NK-92 (cell line): ENCODE measurements around the gene CCP110.
A peak's percentile ranks its signal among the peaks of the same experiment; 100 is the strongest.
"Not testable (repeated sequence)": the region's sequence is repeated elsewhere in the genome, so short reads cannot be mapped to it uniquely, and the experiment has no call there.

Source experiments
- DNase-seq: peaks from one replicate; lab custom pipeline; 2025; ENCODE audit not compliant: unreplicated experiment; lab: John Stamatoyannopoulos, UW

CCP110 gene

DNA sequence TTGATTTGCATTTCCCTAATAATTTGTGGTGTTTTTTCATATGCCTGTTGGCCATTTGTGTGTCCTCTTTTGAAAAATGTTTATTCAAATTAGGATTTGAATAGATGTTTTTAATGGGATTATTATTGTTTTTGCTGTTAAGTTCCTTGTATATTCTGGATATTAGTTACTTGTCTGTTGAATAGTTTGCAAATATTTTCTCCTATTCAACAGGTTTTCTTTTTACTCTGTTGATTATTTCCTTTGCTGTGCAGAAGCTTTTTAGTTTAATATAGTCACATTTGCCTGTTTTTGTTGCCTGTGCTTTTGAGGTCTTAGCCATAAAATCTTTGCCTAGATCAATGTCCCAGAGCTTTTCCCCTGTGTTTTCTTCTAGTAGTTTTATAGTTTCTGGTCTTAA, 11.4 kb upstream of the CCP110 start:
- DNase-seq: no peak

- no peak for DNase-seq
Measured at GRCh38 chr16:19513377-19514053, 10.2 kb upstream of the CCP110 start.

- DNase-seq: no peak
Measured at GRCh38 chr16:19515757-19516156, 8.0 kb upstream of the CCP110 start.

DNA sequence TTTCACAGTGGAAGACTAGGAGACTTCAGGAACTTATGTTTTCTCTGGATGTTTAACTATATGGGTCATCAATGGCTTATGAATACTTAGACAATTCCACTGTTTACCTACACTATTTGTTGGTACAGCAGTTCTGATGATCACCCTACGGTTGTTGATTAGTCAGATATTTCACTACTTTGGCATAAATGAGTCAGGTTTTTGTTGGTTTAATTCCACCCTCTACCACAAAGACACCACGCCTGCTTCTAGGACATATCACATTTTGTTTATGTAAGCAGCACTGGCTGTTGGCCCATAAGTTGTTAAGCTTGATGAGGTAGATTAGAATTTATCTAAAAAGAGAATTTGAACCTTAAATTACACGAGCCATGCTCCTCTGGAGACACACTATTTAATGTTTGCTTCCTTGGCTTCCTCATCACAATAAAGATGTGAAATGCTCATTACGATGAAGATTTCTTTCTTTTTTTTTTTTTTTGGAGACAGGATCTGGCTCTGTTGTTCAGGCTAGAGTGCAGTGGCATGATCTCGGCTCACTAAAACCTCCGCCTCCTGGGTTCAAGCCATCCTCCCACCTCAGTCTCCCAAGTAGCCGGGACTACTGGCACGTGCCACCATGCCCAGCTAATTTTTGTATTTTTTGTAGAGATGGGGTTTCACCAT, 6.2 kb upstream of the CCP110 start:
- no peak for DNase-seq

DNA sequence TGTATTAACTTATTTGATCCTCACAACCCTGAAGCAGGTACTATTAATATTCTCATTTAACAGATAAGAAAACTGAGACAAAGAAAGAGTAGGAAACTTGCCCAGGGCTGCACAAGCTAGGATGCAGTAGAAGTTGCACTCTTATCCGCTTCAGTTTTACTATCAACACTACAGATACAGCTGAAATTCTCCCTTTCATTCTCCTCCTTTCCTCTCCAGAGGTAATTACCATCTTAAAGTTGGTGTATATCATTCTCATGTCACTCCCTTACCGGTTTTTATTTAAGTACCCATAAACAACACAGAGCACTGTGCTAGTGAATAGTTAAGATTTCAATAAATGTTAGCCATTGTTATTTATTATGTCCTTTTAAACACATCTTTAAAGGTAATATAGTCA, 5.4 kb upstream of the CCP110 start:
- no peak for DNase-seq

GRCh38 chr16:19520861-19521331, 2.8 kb upstream of the CCP110 start:
- no peak for DNase-seq

GRCh38 chr16:19521471-19522396, 2.0 kb upstream of the CCP110 start, which contains the start of gene GDE1:
Gene GDE1 (minus strand): TSS chr16:19522098. CDS start chr16:19521964, 134 bp downstream.
- peak; percentile 67 for DNase-seq

- DNase-seq: no peak
Measured at GRCh38 chr16:19522397-19522732, 1.4 kb upstream of the CCP110 start.

DNA sequence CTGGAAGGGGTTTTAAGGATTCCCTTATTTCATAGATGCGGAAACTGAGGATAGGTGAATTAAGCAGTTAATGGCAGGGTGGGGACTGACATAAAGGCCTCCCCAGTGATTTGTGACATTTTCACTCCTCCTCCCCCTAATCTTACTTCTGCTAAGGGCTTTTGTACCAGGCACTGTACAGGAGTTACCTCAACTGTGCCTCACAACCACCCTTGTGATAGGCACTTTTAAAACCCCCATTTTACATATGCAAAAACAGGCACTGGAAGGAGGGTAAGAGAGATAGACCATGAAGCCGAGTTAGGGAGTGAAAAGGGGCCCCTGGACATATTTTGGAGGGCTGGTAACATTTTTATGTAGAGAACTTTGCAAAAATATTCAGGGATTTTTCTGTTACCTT, 982 bp upstream of the CCP110 start:
- no peak for DNase-seq

GRCh38 chr16:19523184-19523558, 571 bp upstream of the CCP110 start:
- DNase-seq: no peak

DNA sequence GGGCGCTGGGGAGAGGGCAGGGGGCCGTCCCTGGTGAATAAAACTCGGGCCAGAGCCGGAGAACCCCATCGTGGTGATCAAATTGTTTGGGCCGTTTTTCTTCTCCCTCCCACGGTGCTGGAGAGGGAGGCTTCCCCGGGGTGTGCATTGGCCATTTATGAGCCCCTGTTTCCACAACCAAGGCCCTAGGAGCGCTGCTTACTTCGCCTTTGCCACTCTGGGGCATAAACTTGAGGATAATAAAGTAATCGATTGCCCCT, 544 bp downstream of the CCP110 start:
- no peak for DNase-seq

DNA sequence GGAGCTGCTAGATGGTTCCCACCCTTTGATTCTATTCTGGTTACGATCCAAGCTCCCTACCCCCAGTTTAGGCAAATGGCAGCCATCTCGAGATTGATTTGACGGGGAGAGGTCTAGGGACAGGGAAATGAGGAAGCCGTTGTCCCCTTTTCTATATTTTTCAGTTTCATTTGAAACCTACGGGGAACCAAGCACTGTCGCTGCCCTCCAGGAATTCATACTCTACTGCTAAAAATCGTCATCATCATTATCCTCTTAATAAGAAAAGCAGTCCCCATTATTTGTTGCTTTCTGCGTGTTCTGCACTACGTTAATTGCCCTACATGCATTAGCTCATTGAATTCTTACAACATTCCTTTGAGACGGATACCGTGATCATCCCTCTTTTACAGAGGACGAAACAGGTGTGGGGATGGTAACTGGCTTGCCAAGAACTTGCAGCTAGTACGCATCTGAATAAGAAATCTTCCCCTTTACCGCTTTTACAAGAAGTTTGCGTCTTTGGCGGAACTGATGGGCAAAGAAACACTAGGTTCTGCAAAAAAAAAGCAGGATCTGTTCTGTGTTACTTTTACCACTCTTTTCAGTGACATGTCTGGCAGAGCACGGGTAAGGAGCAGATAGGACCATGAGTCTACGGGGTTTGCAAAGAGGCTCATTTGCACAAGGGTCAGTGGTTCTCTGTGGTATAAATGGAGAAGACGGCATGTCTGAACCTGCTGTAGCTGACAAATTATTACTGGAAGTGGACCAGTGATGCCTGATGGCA, 1.1 kb downstream of the CCP110 start:
- no peak for DNase-seq

DNA sequence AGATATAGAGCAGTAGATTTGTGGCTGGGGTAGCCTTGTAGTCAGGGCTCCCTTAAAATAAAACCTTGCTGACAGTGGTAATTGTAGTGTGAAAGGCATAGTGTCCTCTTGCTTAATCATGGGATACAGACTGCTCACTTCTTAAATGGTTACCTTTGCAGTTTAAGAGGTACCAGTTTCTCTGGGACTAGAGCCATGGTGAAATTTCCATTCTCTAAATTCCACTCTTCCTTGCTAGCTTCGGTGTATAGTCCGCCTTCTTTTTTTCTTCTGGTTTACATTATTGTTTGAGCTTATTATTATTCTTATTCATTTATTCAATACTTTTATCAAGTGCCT, 1.6 kb downstream of the CCP110 start:
- no peak for DNase-seq

DNA sequence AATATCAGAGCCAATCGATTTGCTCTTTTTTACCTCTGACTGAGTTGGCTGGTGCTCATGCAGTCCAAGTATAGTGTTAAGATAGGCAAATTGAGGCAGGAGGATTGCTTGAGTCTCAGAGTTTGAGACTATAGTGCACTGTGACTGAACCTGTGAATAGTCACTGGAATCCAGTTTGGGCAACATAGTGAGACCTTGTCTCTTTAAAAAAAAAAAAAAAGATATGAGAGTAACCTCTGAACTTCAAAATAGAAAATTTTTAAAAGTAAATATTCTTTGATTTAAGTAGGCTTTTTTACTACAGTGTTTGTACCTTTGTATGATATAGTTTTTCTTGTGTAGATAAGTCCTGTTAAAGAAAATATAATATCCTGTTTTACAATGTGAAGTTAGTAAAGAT, 3.4 kb downstream of the CCP110 start:
- no peak for DNase-seq

GRCh38 chr16:19528666-19529065, 4.9 kb downstream of the CCP110 start:
- no peak for DNase-seq

DNA sequence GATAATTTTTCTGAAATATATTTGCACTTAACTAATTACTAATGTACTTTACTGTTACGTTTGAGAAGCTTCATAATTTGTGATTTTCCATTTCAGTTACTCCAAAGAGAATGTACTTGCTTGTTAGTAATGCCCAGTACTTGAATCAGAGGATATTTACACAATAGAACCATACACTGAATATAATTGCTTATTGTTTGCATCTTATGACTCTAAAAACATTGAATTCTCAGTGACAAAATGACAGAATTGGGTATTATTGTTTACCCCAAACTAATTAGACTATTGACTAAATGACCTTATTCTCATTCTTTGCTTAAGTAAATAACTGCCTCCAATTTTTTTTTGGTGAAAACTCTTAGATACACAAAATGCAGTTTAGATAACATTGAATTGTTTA, 8.9 kb downstream of the CCP110 start:
- DNase-seq: no peak

GRCh38 chr16:19540241-19540970, 16.7 kb downstream of the CCP110 start:
- DNase-seq: no peak

GRCh38 chr16:19542138-19542821, 18.5 kb downstream of the CCP110 start:
- no peak for DNase-seq

DNA sequence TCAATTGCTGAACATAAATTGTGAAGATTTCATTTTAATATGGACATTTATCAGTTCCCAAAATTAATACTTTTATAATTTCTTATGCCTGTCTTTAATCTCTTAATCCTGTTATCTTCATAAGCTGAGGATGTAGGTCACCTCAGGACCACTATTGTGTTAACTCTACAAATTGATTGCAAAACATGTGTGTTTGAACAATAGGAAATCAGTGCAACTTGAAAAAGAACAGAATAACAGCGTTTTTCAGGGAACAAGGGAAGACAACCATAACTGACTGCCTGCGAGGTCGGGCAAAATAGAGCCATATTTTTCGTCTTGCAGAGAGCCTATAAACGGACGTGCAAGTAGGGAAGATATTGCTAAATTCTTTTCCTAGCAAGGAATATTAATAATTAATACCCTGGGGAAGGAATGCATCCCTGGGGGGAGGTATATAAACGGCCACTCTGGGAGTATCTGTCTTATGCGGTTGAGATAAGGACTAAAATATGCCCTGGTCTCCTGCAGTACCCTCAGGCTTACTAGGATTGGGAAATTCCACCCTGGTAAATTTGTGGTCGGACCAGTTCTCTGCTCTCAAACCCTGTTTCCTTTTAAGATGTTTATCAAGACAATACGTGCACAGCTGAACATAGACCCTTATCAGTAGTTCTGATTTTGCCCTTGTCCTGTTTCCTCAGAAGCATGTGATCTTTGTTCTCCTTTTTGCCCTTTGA, 19.7 kb downstream of the CCP110 start:
- DNase-seq: not testable (repeated sequence)

GRCh38 chr16:19548144-19548543, 24.4 kb downstream of the CCP110 start:
- no peak for DNase-seq
